GM21717 (cell line): Measurements from ENCODE around the gene POLR3F.
"Not testable (repeated sequence)": the region's sequence is repeated elsewhere in the genome, so short reads cannot be mapped to it uniquely, and the experiment has no call there.

ENCODE experiments used
- ATAC-seq: cut with Tn5 transposase; IDR thresholded peaks from one replicate; pipeline ENCODE4 v1.9.1; 2021; ENCODE audit warnings: mild to moderate bottlenecking, moderate library complexity; ENCODE audit not compliant: unreplicated experiment

The POLR3F gene

DNA sequence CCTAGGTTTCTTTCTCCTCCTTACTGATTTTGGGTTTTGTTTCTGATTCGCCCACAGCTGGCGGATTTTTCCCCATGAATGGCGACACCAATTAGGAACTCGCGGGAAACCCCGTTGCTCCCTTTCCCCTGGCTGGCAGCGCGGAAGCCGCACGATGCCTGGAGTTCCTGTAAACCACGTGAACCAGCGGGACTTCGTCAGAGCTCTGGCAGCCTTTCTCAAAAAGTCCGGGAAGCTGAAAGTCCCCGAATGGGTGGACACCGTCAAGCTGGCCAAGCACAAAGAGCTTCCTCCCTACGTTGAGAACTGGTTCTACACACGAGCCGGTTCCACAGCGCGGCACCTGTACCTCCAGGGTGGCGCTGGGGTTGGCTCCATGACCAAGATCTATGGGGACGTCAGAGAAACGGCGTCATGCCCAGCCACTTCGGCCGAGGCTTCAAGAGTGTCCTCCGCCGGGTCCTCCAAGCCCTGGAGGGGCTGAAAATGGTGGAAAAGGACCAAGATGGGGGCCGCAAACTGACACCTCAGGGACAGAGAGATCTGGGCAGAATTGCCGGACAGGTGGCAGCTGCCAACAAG, 37.4 kb downstream of the POLR3F start:
- no peak for ATAC-seq

DNA sequence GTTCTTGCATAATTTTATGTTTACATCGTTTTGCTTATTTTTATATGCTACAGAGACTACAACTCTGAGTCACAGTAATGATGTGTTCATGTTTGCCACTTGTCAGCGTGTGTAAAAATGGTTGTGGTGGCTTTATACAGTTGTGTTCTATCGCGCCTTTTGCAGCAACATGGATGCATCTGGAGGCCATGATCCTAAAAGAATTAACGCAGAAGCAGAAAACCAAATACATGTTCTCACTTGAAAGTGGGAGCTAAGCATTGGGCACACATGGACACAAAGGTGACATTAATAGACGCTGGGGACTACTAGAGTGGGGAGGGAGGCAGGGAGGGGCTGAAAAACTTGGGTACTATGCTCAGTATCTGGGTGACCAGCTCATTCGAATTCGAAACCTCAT, 39.6 kb downstream of the POLR3F start:
- ATAC-seq, result no peak

DNA sequence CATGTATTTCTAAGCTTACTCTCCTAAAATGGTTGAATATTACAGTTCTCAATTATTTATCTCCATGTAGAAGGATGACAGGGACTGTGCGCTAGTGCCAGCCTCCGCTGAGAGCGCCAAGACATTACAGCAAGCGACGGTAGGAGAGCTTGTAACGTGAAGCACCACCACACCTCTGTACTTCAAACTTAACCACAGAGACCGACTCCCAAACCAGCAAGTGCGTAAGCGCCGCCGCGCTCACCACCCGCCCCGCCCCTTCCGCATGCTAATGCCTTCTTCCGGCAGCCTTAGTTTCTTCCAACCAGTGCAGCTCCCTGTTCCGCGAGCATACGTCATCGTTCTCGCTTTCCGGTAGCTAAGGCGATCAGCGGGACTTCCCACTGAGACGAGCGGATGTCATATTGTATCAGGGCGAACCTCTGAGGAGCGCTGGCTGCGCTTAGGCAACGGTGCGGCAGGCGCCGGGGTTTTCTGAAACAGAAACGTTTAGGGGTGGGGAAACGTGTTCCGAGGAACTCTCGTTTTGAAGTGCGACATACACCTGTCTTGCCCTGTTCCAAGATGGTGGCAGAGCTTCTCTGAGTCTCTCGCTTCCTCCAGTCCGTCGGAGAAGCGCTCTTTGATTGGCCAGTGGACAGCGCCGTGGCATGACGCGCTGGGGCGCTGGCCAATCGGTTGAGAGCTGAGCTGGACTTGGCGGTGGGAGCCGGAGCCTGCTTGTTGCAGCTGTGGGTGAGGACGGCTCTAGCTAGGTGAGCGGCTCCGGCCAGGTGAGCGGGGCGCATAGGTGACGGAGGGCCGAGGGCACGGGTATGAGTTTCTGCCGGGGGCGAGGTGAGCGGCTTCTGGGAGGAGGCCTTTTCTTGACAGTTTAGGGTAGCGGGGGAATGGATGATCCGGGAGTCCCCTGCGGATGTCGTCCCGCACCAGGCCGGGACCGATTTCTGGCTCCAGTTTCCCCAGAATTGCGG, 40.3 kb downstream of the POLR3F start, which contains the start of gene SEC23B:
Gene SEC23B (plus strand): TSS at position 723 of the 974 bp plus-strand sequence. CDS start 2,896 bp downstream, outside the sequence.
- peak; percentile 95 for ATAC-seq

DNA sequence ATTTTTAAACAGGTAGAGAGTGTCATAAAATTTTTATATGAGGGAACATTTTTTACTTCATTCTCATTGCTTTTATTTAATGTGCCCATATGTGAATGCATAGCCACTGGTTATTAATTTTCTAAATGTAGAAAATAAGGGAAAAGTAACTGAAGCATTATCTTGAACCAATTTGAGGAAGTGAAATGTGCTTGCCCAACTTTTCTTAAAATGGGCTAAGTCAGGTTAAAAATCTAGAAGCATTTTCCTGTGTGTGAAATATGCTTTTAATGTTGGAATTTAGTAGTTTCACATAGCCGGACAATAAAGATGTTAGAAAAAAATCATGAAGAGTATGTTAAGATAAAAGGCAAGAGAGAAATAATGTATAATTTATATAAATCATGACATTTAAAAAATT, 44.4 kb downstream of the POLR3F start:
- no peak for ATAC-seq

DNA sequence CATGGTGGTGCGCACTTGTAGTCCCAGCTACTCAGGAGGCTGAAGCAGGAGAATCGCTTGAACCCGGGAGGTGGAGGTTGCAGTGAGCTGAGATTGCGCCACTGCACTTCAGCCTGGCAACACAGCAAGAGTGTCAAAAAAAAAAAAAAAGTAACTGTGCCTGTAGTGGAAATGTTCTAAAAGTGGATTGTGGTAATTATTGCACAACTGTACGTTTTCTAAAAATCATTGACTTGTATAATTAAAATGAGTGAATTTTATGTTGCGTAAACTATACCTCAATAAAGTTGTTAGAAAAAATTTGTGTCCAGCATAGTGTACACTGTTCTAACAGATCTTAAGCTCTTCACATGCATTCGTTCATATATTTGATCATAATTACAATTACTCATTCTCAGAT, 46.0 kb downstream of the POLR3F start:
- no peak for ATAC-seq

DNA sequence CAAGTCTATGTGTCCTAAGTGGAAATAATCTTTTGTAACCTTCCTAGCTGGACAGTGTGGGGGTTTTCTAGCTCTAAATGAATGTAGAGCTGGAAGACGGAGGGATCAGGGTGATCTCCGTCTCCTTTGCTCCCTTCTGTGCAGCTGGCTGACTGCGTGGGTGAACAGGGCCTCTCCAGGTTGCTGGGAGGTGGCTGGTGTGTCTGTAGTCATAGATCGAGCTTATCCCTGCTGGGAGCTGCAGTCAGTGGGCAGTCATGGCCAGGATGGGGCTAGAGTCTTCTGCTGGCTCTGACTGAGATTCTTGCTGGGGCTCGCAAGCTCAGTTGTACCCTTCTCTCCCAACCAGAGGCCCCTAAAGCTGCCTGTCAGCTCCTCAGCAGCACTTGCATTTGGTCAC, 46.9 kb downstream of the POLR3F start:
- ATAC-seq, result no peak

DNA sequence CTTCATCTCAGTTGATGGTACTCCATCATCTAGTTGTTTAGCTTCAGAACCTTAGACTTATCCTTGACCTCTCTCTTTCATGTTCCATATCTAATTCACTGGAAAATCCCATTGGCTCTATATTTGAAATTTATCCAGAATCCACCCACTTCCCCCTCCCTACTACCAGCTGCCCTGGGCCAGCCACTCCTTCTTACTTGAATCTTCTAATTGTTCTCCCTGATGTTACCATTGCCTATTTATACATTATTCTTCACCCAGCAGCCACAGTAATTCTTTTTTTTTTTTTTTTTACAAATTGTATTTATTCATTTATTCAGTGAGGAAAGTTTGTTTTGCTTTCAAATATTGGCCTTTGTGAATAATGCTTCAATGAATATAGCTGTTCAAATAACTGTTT, 48.8 kb downstream of the POLR3F start:
- no peak for ATAC-seq

DNA sequence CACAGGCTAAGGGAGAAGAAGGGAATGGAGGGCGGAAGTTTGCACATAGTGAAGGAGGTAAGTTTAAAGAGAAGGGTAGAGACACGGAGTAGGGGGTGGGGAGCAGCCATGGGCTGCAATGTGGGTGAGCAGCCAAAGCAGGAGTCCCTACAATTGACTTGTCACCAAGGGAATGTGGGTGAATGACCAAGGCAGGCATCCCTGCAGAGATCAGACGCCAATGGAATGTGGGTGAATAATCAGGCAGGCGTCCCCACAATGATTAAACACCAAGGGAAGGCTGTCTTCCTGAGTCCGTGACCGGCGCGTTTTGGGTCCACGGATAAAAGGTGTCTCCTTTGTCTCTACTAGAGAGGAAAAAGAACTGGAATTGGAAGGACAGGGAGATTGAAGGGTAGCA, 54.9 kb downstream of the POLR3F start:
- not testable (repeated sequence) for ATAC-seq

DNA sequence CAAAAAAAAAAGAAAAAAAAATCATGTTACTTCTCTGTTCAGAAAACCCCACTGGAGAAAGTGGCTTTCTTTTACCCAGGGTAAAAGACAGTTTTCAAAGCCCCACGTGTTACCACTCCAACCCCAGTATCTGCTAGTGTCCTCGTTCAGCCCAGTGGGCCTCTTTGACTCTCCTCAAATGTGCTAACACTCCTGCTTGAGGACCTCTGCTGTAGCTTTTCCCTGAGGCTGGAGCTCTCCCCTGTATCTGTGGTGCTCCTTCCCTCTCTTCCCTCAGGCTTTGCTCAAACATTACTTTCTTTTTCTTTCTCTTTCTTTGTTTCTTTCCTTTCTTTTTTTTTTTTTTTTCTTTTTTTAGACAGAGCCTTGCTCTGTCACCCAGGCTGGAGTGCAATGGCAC, 55.9 kb downstream of the POLR3F start:
- ATAC-seq, result no peak

DNA sequence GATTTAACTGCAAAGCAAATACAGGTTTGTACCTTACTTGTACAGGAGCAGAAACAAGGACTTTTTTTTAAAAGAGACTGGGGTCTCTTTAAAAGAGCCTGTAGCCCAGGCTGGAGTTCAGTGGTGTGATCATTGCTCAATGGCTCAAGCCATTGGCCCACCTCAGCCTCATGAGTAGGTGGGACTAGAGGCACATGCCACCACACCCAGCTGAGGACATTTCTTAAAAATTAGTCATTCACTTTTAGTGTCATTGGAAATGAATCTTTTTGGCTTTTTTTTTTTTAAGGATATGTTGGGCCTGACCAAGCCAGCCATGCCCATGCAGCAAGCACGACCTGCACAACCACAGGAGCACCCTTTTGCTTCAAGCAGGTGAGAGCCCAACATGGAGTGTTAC, 57.5 kb downstream of the POLR3F start:
- no peak for ATAC-seq

DNA sequence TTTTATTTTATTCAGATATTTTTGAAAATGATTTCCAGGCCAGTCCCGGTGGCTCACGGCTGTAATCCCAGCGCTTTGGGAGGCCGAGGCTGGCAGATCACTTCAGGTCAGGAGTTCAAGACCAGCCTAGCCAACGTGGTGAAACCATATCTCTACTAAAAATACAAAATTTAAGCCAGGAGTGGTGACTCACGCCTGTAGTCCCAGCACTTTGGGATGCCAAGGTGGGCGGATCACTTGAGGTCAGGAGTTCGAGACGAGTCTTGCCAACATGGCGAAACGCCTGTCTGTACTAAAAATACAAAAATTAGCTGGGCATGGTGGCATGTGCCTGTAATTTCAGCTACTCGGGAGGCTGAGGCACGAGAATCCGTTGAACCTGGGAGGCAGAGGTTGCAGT, 59.6 kb downstream of the POLR3F start:
- not testable (repeated sequence) for ATAC-seq

DNA sequence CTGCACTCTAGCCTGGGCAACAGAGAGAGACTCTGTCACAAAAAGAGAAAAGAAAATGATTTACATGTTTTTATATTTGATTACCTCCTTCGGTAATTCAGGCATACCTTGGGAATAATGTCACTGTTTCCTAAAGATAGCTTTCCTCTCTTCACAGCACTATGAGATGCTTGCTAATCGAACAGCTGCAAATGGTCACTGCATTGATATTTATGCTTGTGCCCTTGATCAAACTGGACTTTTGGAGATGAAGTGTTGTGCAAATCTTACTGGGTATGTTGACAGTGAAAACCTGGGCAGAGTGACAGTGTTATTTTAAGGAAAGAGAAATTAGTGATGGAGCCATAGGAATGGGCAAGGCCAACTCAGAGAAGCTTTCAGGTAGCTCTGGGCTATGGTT, 60.1 kb downstream of the POLR3F start:
- ATAC-seq, result no peak

DNA sequence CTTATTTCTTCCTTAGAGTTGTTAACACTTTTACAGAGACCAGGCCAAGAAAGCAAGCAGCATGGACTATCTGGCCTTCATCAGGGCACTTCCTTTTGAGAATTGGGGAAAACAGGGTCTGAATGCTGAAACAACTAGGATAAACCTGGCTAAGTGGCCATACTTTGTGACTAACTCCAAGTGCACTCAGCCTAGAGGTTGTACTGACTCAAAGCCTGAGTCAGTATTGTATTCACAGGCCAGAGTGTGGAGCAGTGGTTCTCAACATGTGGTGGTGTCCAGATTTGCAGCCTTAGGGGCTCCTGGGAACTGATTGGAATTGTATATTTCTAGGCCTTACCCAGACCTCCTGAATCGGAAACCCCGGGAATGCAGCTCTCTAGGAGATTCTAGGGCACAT, 60.6 kb downstream of the POLR3F start:
- ATAC-seq, result no peak

DNA sequence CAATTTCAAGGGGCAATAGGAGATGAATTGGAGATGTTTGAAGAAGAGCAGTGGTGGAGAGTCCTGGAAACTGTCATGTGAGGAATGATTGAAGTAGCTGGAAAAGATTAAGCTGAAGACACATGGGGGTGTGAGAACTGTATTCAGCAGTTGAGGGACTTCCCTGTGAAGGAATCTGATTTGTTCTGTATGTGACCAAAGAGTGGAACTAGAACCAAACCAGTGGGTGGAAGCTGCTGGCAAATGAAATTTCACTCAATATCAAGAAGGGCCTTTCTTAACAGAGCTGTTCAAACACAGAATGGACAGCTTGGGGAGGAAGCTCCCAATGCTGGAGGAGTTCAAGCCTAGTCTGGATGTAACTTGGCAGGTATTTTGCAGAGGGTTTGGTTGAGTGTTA, 61.9 kb downstream of the POLR3F start:
- ATAC-seq, result no peak

DNA sequence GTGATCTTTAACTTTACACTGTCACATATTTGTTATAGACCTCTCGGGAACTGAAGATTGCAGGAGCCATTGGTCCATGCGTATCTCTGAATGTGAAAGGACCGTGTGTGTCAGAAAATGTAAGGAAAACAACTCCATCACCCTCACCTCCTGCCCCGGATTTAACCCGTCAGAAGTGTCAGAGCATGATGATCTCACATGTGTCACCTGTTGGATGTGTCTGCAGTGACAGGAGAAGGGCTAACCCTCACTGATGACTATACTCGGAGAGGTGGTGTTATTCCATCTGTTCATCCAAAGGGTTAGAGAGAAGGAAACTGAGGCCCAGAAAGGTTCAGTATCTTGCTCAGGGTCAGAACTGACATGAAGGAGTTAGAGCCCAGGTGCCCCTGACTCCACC, 65.4 kb downstream of the POLR3F start:
- ATAC-seq, result no peak

DNA sequence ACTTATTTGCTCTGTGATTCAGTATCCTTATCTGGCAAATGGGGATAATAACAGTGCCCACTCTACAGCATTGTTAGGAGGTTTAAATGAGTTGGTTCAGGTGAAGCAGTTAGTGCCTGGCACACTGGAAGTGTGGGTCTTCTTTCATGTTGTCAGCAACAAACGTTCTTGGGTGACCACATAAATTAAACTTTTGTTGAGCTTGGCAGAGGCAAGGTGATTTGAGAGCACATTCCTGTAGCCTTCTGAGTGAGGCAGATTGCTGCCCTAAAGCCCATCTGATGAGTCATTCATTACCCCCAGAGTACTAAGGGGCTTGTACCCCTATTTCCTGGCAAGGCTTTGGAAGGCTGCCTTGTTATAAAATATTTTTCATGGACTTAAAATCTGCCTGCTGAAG, 66.3 kb downstream of the POLR3F start:
- ATAC-seq, result no peak

DNA sequence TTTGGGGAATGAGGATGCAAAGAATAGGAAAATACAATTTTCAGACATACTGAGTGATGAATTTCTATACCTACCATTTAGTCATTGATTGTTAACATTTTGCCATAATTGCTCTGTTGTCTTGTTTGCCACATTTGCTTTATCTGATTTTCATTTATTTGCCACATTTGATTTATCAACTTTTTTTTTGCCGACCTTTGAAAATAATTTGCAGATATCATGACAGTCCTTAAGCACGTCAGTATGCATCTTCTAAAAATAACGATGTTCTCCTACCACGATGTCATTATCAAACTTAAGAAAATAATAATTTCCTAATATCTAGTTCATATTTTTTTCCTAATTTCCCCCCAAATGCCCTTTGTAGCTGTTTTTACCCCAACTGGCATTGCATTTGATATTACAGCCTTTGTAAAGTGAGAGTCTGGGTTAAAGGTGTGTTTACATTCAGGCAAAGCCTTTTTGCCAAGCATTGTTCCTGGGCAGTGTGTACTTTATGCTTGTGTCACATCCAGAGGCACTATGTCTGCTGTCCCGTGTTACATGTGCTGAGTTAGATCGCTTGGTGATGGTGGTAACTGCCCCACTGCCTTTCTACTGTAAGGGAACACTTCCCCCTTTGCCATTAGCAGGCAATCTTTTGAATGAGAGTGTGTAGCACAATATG, 66.9 kb downstream of the POLR3F start:
- no peak for ATAC-seq
